AG04450 (cell line): ENCODE results near the gene CHN1. TPM values are rescaled to one million over a fixed set of nuclear protein-coding genes. Genes with fewer than 3 reads are reported as not detected.
A peak's percentile ranks its signal among the peaks of the same experiment; 100 is the strongest.

Experiments used
- CTCF ChIA-PET: fragments of 300-600, 350-600 bp; formaldehyde crosslinking; extraction: SDS; loops from one replicate; lab custom pipeline; 2022; ENCODE audit warnings: antibody characterized with exemption, inconsistent platforms; lab: Charles Lee
- POLR2A ChIA-PET: fragments of 350-600 bp; formaldehyde crosslinking; extraction: SDS; loops from one replicate; lab custom pipeline; 2021; ENCODE audit warnings: antibody characterized with exemption, inconsistent platforms; lab: Yijun Ruan, JAX
- DNase-seq: peaks from one replicate; pipeline ENCODE4 v3.0.0-alpha.2; 2011; ENCODE audit warnings: low read depth, low spot score
- H3K27ac ChIP-seq: one replicate; pipeline ENCODE4 v1.5.1; 2012; ENCODE audit warnings: low read depth, low read length, control low read depth
- H3K27me3 ChIP-seq: one replicate; pipeline ENCODE4 v1.6.0; 2012; ENCODE audit warnings: low read length; ENCODE audit not compliant: control insufficient read depth, insufficient read depth
- H3K4me3 ChIP-seq: 2 replicates; pipeline ENCODE4 v1.5.1; 2011; ENCODE audit warnings: mild to moderate bottlenecking, low read depth, low read length, control low read depth
- H3K9me3 ChIP-seq: 2 replicates; pipeline ENCODE4 v1.5.1; 2012; ENCODE audit warnings: low read length; ENCODE audit not compliant: control insufficient read depth, insufficient read depth
- polyA plus RNA-seq: library from polyadenylated mRNA; depleted of rRNA; stranded (reverse); fragments of >200 nt; gene quantifications from 2 replicates; pipeline ENCODE4 v1.2.3, GENCODE V29; 2011
- TF ChIP-seq, protein P1 (sequence below): IDR thresholded peaks from 2 replicates; pipeline ENCODE4 v1.5.1; 2011; ENCODE audit warnings: low read depth, low read length, control low read depth, inconsistent platforms

CHN1 gene
- polyA plus RNA-seq, 1 experiment: 258 TPM

DNA sequence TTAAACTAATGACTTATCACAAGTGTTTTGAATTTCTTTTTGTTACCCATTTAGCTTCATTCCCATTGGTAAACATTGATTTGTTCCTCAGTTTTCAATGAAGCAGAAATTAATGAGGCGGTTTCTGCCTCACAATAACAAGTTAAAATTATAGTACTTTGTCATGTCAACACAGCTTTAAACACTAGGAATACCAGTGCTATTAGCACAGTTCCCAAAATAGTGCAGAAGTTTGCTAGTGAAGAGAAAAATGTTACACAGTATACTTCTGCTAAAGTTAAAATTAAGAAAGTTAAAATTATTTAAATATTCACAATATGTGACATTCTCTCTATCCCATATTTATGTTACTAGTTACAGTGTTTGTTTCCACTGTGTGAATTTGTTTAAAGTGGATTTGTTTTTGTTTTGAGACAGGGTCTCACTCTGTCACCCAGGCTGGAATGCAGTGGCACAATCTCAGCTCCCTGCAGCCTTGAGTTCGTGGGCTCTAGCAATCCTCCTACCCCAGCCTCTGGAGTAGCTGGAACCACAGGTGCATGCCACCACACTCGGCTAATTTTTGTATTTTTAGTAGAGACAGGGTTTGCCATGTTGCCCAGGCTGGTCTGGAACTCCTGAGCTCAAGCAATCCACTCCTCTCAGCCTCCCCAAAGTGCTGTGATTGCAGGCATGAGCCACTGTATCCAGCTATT is 3.8 kb upstream of the CHN1 start:
- TF ChIP-seq, protein P1, sequence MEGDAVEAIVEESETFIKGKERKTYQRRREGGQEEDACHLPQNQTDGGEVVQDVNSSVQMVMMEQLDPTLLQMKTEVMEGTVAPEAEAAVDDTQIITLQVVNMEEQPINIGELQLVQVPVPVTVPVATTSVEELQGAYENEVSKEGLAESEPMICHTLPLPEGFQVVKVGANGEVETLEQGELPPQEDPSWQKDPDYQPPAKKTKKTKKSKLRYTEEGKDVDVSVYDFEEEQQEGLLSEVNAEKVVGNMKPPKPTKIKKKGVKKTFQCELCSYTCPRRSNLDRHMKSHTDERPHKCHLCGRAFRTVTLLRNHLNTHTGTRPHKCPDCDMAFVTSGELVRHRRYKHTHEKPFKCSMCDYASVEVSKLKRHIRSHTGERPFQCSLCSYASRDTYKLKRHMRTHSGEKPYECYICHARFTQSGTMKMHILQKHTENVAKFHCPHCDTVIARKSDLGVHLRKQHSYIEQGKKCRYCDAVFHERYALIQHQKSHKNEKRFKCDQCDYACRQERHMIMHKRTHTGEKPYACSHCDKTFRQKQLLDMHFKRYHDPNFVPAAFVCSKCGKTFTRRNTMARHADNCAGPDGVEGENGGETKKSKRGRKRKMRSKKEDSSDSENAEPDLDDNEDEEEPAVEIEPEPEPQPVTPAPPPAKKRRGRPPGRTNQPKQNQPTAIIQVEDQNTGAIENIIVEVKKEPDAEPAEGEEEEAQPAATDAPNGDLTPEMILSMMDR: no peak
- H3K27ac ChIP-seq: no peak overlapping the region

DNA sequence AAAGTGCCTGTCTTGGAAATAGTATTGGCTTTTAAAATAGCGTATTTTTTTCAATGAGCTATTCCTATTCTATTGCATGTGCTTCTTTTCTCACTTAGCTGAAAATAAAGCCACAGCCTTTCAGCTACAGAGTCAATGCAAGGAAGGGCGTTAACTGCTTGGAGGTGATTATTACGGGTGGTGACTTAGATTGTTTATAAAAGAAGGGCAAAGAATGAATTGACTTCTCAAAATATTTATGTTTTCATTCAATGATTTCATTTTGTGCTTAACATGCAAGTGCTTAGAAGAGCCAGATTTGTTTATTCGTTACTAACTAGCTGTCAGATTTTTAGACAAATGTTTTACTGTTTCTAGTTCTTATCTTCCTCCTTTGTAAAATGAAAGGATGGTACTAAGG is 2.8 kb upstream of the CHN1 start:
- TF ChIP-seq, protein P1: no peak
- H3K27me3 ChIP-seq: peaks cover 14% of the 10 kb centered on the region
- ChIA-PET CTCF (interaction anchor here (0.6 to 3.5 kb wide), 6 partner anchors 23 to 1132 kb away, joined by 3 to 15 read pairs (median 5); no protein-coding TSS in a partner anchor), POLR2A (no interaction called here)
- H3K9me3 ChIP-seq: no peaks in the 10 kb centered on the region
- no peak for DNase-seq
- H3K4me3 ChIP-seq: no peak overlapping the region
- H3K27ac ChIP-seq: no peak overlapping the region

More for the DNA sequence above, 3.8 kb upstream of the CHN1 start:
- Histone ChIP-seq H3K4me3 (no peak overlapping the region), H3K9me3 (no peaks in the 10 kb centered on the region), H3K27me3 (peaks cover 14% of the 10 kb centered on the region)
- DNase-seq: no peak
- ChIA-PET POLR2A (no interaction called here), CTCF (interaction anchor here (1.3 to 3.5 kb wide), 4 partner anchors 24 to 312 kb away, joined by 3 to 15 read pairs (median 8); no protein-coding TSS in a partner anchor)

DNA sequence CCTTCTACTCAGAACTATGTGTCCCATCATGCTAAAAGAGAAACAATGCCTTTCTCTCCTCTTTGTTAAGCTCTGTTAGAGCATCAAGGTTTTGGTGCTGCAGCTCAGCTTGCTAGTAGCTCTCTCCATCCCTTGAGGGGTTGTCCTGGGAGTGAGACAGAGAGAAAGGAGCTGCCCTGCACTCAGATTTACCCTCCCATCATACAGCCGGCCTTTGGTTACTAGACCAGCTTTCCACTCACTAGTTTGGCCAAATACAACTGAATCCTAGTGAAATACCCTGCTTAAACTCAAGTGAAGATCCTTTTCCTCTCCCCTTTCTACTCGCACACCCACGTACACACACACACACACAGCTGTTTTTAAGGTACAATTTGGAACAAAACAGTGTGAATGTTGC is 2.3 kb upstream of the CHN1 start:
- no peaks in the 10 kb centered on the region for H3K9me3 ChIP-seq
- peaks cover 14% of the 10 kb centered on the region for H3K27me3 ChIP-seq
- H3K27ac ChIP-seq: no peak overlapping the region
- TF ChIP-seq, protein P1: no peak
- POLR2A ChIA-PET: no interaction called here
- H3K4me3 ChIP-seq: no peak overlapping the region
- CTCF ChIA-PET: interaction anchor here (1.0 to 3.5 kb wide), 5 partner anchors 22 to 310 kb away, joined by 3 to 15 read pairs (median 6); no protein-coding TSS in a partner anchor
- no peak for DNase-seq

DNA sequence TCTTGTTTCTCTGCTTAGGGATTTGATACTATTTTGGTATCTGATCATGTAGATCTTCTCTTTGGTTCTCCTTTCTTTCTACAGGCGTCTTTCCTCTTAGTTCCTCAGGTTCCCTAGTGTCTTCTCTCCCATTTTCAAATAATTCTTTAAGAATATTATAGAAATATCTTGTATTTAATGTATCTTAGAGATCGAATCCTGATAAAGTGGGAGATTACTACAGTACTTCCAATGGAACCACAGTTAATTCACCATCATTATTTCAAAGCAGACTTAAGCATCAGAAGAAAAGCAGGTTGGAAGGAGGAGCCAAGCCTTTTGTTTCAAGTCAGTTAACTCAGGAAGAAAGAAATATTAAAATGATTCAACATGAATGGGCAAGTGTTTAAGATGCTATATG is 1.1 kb upstream of the CHN1 start:
- peaks cover 14% of the 10 kb centered on the region for H3K27me3 ChIP-seq
- DNase-seq: no peak
- ChIA-PET CTCF (interaction anchor here (1.1 to 2.6 kb wide), 5 partner anchors 15 to 306 kb away, joined by 5 to 11 read pairs (median 6); no protein-coding TSS in a partner anchor), POLR2A (no interaction called here)
- H3K9me3 ChIP-seq: no peaks in the 10 kb centered on the region
- no peak overlapping the region for H3K4me3 ChIP-seq
- no peak overlapping the region for H3K27ac ChIP-seq
- TF ChIP-seq, protein P1: no peak

DNA sequence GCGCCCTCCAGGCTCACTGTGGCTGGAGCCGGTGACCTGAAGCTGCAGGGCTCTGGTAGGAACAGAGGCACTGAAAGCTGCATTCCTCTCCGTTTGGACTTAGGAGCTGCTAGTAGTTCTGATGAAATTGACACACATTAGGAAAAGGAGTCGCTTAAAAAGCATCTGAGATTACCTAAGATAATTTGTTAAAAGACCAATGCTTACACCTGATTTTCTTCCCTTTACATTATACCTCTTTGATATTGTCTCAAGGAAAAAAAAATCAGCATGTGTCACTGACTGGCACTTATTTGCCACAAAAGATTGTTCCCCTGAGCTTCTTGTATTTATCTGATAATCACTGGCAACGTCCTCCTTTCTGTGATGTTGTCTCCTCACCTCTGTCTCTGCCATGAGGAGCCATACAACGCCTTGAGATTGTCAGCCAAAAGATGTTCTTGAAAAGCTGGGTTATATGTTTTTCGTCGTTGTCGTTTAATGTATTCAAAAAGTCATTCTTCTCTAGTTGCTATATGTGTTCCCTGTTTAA is 618 bp upstream of the CHN1 start:
- no peak for DNase-seq
- Histone ChIP-seq H3K27me3 (peaks cover 14% of the 10 kb centered on the region), H3K9me3 (no peaks in the 10 kb centered on the region), H3K27ac (no peak overlapping the region), H3K4me3 (peak overlapping the region; percentile 66)
- ChIA-PET CTCF (interaction anchor here (0.6 to 2.6 kb wide), 11 partner anchors 11 to 308 kb away, joined by 3 to 11 read pairs (median 5); no protein-coding TSS in a partner anchor), POLR2A (interaction anchor here (0.6 kb wide), 1 partner anchor 163 kb away, joined by 3 read pairs; the partner anchor contains the start of gene ATF2)
- TF ChIP-seq, protein P1: no peak
